Upper lobe of left lung (tissue), 4 donors: ENCODE measurements around the gene MAF.

Experiments
- POLR2AphosphoS5 ChIP-seq, 2 donors: sonication (generic); formaldehyde crosslinking; IDR thresholded peaks; one replicate each; pipeline ENCODE4 v1.5.1; 2017; ENCODE audit warnings: antibody characterized with exemption in 2 of 2
- TF ChIP-seq, protein P1 (sequence below), 6 experiments: fragments of 450-650 bp in 4 of 6; fragments of 200-600 bp in 2 of 6; sonication (generic) in 2 of 6; IDR thresholded peaks; one replicate each; pipeline ENCODE4 v1.5.1; 2016 to 2019; ENCODE audit warnings: antibody characterized with exemption in 6 of 6

DNA sequence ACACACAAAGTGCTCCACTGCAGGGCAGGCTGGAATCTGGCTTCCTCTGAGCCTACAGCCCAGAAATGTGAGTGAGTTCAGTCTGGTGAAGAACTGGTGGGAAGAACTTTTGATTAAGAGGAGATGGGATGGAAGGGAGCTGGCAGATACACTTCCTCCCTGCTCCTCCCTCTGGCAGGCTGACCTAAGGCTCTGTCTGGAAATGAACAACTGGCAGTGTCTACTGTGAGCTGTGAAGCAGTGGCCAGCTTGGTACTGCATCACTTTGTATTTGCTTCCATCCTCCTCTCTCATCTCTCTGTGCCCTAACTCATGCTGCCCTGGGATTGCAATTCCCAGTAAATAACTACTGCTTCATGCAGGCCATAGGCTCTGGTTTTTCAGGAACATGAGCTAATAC lies 45.6 kb downstream of the MAF start:
- TF ChIP-seq, protein P1, sequence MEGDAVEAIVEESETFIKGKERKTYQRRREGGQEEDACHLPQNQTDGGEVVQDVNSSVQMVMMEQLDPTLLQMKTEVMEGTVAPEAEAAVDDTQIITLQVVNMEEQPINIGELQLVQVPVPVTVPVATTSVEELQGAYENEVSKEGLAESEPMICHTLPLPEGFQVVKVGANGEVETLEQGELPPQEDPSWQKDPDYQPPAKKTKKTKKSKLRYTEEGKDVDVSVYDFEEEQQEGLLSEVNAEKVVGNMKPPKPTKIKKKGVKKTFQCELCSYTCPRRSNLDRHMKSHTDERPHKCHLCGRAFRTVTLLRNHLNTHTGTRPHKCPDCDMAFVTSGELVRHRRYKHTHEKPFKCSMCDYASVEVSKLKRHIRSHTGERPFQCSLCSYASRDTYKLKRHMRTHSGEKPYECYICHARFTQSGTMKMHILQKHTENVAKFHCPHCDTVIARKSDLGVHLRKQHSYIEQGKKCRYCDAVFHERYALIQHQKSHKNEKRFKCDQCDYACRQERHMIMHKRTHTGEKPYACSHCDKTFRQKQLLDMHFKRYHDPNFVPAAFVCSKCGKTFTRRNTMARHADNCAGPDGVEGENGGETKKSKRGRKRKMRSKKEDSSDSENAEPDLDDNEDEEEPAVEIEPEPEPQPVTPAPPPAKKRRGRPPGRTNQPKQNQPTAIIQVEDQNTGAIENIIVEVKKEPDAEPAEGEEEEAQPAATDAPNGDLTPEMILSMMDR (IDR thresholded peaks at IDR 0.05) = no peak
- TF ChIP-seq POLR2AphosphoS5 (IDR thresholded peaks at IDR 0.05) = no peak
